GM19452 (cell line): ENCODE measurements around the gene POLH.

Source experiments
- ATAC-seq: cut with Tn5 transposase; IDR thresholded peaks from one replicate; pipeline ENCODE4 v1.9.1; 2021; ENCODE audit not compliant: unreplicated experiment

The POLH gene

DNA sequence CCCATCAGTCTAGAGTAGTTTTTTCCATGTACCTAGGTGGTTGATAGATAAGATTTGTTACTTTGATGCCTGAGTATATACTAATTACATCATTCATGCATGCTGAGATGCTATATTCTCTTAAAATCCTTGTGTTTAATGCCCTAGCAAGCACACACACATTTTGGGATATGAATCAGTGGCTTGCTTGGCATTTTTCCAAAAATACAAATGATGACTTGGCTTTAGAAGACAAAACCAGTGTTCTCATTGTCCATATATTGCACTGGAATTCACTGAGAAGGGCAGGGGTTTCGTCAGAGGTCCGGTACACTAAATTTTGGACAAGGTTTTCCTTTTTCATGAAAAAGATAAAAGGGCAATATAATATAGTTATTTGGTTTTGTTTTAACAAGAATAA is 28.2 kb downstream of the POLH start:
- ATAC-seq = no peak

DNA sequence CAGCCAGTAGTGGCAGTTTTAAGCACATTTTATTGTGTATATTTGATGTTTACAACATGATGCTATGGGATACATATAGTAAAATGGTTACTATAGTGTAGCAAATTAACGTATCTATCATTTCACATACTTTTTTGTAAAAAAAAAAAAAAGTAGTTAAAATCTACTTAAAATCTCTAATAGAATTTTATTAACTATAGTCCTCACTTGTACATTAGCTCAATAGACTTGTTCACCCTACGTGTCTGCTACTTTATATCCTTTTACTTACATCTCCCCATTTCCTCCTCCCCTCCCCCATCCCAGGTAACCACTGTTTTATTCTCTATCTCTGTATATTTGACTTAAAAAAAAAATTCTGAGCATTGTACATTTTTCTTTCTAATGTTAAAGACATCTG is 30.0 kb downstream of the POLH start:
- ATAC-seq = no peak

DNA sequence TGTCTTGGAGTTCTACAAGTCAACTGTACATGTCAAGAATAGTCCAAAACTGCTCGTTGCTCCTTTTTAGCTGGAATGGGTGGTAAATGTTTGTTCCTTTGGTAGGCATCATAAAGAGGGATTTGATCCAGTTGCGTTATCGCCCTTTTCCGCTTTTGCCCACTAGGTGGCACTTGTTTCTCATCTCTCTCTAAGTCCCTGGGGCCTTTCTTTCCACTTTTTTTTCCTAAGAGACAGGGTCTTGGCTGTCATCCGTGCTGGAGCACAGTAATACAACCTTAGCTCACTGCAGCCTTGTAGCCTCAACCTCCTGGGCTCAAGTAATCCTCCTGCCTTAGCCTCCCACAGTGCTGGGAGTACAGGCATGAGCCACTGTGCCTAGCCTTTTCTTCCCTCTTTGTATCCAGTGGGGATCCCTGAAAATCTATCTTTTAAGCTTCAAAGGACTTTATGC is 32.4 kb downstream of the POLH start:
- no peak for ATAC-seq

DNA sequence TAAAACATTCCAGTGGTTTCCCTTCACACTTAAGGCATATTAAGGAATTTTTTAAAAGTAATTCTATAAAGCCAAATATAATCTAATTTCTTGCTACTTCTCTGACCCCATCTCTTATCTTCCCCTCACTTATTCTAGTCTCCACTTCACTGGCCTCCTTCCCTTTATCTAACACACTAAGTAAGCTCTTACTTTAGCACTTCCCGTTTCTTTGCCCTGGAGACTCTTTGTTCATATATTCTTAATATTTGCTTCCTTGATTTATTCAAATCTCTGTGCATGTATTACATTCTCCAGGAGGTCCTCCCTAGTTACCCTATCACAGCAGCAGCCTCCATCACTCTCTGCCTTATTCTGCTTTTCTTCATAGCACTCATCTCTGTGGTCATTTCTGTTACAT is 32.8 kb downstream of the POLH start:
- ATAC-seq = no peak

DNA sequence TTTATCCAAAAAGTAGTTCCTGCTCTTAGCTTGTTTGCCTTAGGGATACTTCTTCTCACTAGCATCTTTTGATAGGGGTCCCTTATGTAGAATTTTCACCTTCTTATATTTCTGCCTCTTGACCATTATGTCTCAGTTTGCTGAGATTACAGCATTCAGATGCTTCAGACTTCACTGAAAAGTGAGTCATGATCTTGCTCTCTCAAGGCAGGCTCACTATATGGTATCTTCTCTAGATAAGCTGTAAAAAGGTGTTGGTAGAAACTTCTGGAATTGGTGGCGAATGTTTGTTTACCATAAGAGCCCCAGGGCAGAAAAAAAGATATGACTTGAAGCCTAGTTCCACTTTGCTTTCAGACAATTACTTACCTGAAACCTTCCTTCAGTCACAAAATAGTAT is 33.4 kb downstream of the POLH start:
- no peak for ATAC-seq

GRCh38 chr6:43610431-43610830 is 34.4 kb downstream of the POLH start:
- ATAC-seq = no peak

- no peak for ATAC-seq
These were observed 37.9 kb downstream of the POLH start for GRCh38 chr6:43613721-43614395.

DNA sequence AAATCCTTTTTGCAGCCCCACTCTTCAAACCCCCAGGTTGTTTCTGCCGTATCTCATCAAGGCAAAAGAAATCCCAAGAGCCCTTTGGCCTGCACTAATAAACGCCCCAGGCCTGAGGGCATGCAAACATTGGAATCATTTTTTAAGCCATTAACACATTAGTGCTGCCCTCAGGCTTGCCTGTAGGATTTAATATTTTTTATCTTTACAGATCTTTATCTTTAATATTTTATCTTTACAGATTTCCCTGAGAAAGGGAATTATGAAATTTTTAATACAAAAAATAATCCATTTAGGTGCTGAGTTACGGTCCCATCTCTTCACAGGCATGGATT is 38.4 kb downstream of the POLH start:
- ATAC-seq = no peak

DNA sequence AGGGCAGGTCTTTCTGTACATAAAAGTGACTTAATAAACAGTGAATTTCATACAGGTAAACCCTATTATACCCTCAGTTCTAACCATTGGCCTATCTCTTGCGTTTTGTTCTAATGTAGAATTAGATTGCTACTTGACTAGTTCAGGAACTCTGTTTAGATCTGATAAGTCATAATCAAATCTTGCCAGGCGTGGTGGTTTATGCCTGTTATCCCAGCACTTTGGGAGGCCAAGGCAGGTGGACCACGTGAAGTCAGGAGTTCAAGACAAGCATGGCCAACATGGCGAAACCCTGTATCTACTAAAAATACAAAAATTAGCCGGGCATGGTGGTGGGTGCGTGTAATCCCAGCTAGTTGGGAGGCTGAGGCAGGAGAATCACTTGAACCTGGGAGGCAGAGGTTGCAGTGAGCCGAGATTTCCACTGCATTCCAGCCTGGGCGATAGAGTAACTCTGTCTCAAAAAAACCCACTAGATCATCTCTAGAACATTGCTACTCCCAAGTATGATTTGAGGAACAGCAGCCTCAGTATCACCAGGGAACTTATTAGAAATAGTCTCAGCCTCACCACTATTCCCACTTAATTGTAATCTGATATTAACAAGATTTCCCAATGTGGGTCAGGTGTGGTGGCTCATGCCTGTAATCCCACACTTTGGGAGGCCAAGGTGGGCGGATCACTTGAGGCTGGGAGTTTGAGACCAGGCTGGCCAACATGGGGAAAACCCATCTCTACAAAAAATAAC is 40.9 kb downstream of the POLH start:
- no peak for ATAC-seq

DNA sequence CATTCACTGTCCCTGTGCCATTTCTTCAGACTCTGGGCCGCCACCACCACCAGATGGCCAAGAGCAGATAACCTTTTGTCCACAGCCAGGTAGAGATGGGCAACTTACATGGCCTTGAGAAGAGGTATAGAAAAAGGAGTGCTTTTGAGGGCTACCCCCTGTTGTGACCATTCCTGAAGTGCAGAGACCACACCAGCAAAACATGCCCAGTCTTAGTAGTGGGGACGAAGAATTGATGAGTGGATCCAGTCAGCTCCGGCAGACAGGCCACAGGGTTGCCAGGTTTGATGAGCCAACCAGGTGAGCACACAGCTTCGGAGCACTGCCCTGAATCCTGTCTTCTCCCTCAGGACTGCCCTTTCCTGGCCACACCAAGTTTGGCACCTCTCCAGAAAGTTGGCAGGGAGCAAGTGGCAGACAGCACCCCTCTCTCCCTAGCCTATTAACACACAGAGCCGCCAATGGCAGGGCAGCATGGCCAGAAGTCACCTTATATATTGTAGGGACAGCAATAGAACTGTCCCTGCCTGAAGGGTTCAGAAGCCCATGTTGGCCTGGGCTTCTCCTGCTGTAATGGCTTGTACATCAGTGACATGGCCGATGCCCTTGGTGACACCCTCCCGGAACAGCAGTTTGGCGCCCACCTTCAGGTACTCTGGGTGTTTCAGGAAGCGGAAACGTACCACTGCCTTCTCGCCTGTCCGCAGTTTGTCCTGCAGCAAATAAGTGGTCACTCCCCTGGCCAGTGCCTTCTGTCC is 45.3 kb downstream of the POLH start:
- ATAC-seq = no peak

GRCh38 chr6:43621836-43622180 is 45.8 kb downstream of the POLH start:
- no peak for ATAC-seq

GRCh38 chr6:43622541-43622940 is 46.6 kb downstream of the POLH start:
- no peak for ATAC-seq

DNA sequence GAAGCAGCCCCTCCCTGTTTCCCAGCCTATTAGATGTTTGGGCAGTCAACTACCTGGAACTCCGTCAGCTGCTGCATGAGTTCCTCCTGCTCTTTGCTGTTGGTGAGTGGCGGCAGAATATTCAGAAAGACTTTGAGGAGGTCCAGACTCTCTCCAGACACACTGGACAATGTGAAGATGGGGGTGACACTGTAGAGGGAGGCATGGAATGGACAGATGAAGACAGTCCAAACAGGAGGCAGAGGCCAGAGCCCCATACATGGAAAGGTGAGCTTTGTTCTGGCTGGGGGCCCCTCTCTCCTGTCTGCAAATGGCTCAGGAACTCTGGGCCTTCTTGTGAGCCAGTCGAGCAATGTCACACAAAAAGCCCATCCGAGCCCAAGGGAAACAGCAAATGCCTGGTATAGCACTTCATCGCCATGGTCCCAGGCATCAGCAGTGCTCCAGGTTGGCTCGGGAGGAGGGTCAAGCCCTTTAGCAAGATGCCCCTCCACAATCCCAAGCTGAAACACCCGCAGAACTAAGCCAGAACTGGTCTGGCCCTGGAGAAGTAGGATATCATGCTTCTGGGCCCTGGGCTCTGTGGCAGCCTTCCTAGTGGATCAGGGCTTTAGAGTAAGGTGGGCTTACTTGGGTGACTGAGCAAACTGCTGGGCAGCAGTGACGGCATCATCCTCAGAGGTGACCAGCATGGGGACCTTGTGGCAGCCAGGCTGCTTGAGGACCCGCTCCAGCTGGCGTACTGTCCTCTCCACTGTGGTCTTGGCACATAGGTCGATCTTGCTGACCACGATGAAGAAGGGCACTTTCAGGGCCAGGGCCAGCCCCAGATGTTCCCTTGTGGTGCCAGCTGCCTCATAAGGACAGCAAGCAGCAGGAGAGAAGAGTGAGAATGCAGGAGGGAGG is 48.1 kb downstream of the POLH start:
- no peak for ATAC-seq

GRCh38 chr6:43624786-43625288 is 48.9 kb downstream of the POLH start:
- ATAC-seq = no peak

- no peak for ATAC-seq
These were observed 49.5 kb downstream of the POLH start for GRCh38 chr6:43625393-43625992.

- no peak for ATAC-seq
These were observed 51.2 kb downstream of the POLH start for GRCh38 chr6:43627008-43627825.

DNA sequence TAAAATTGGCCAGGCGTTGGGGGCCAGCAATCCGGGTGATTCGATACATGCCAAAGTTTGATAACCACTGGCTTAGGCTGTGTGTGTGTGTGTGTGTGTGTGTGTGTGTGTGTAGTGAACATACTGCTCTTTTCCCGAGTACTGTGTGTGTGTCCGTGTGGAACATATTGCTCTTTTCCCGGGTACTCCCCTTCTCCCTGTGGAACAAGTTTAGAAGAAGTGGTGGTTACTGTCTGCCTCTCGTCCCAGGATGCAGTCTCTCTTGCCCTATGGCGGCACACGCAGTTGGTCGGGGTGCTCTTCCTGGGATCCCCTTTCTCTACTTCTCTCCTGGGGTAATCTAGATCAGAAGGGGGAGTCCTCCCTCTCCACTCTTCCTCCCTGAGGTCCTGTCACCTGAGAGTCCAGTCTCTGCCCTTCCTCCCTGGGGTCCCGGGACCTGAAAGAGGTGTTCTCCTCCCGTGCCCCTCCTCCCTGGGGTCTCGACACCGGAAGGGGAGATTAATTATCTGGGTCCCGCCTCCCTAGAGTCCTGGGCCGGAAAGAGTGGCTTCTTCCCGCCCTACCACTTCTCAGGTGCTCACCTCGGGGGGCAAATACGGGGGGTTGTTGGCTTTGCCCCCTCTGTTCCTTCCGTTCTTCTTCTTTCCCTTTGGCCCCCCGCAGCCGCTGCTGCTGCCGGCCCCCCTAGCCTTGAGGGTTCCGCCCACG is 52.6 kb downstream of the POLH start:
- ATAC-seq = no peak

DNA sequence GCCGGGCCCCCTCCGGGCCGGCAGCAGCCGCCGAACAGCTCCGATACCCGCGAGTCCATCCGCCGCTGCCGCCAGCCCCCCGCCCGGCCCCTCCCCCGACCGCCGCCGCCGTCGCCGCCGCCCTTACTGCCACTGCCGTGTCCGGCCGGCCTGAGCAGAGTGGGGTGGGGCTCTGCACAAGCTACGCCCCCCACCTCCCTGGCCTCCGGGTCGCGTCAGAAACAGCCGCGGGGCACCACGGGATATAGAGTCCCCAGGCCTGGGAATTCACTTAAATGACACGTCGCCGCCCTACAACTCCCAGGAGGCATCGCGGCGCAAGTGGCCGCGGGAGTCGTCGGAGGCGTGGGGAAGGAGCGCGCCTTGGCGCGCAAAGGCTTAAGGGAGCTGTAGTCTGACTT is 53.1 kb downstream of the POLH start, which contains the start of gene GTPBP2:
Gene GTPBP2 (minus strand): TSS at position 161 of the 401 bp plus-strand sequence. CDS start 102 bp downstream, at position 59.
- ATAC-seq = peak; percentile 82
